ENCODE results near the gene MRTFA.

MRTFA gene

GRCh38 chr22:40410731-40411505 lies 225.6 kb downstream of the MRTFA start:
- no peak overlapping the region for H3K4me3 ChIP-seq (ENCODE audit: low read depth, low read length)
- DNase-seq (ENCODE audit: low read depth): no peak

GRCh38 chr22:40410272-40410671 lies 226.2 kb downstream of the MRTFA start:
- DNase-seq (ENCODE audit: low read depth): no peak
- H3K4me3 ChIP-seq (ENCODE audit: low read depth, low read length): no peak overlapping the region

GRCh38 chr22:40409613-40410113 lies 226.9 kb downstream of the MRTFA start:
- no peak overlapping the region for H3K4me3 ChIP-seq (ENCODE audit: low read depth, low read length)
- no peak for DNase-seq (ENCODE audit: low read depth)

GRCh38 chr22:40408718-40409612 lies 227.6 kb downstream of the MRTFA start:
- H3K4me3 ChIP-seq (ENCODE audit: low read depth, low read length): no peak overlapping the region
- no peak for DNase-seq (ENCODE audit: low read depth)

- no peak for DNase-seq (ENCODE audit: low read depth)
- no peak overlapping the region for H3K4me3 ChIP-seq (ENCODE audit: low read depth, low read length)
These were observed 228.4 kb downstream of the MRTFA start for GRCh38 chr22:40407831-40408717.

GRCh38 chr22:40407021-40407761 lies 229.3 kb downstream of the MRTFA start:
- H3K4me3 ChIP-seq (ENCODE audit: low read depth, low read length): no peak overlapping the region
- no peak for DNase-seq (ENCODE audit: low read depth)

GRCh38 chr22:40406063-40406890 lies 230.2 kb downstream of the MRTFA start:
- H3K4me3 ChIP-seq (ENCODE audit: low read depth, low read length): no peak overlapping the region
- DNase-seq (ENCODE audit: low read depth): no peak

GRCh38 chr22:40405178-40406062 lies 231.1 kb downstream of the MRTFA start:
- H3K4me3 ChIP-seq (ENCODE audit: low read depth, low read length): no peak overlapping the region
- no peak for DNase-seq (ENCODE audit: low read depth)

- DNase-seq (ENCODE audit: low read depth): no peak
These were observed 232.0 kb downstream of the MRTFA start for GRCh38 chr22:40404251-40405177.

GRCh38 chr22:40403651-40404050 lies 232.9 kb downstream of the MRTFA start:
- no peak overlapping the region for H3K4me3 ChIP-seq (ENCODE audit: low read depth, low read length)
- DNase-seq (ENCODE audit: low read depth): no peak

More at GRCh38 chr22:40404251-40405177, 232.0 kb downstream of the MRTFA start:
- no peak overlapping the region for H3K4me3 ChIP-seq (ENCODE audit: low read depth, low read length)

GRCh38 chr22:40403141-40403540 lies 233.4 kb downstream of the MRTFA start:
- H3K4me3 ChIP-seq (ENCODE audit: low read depth, low read length): no peak overlapping the region
- no peak for DNase-seq (ENCODE audit: low read depth)

- H3K4me3 ChIP-seq (ENCODE audit: low read depth, low read length): no peak overlapping the region
- no peak for DNase-seq (ENCODE audit: low read depth)
These were observed 234.5 kb downstream of the MRTFA start for GRCh38 chr22:40401981-40402406.

- H3K4me3 ChIP-seq (ENCODE audit: low read depth, low read length): no peak overlapping the region
- DNase-seq (ENCODE audit: low read depth): no peak
These were observed 235.0 kb downstream of the MRTFA start for GRCh38 chr22:40401532-40401931.

- H3K4me3 ChIP-seq (ENCODE audit: low read depth, low read length): no peak overlapping the region
- DNase-seq (ENCODE audit: low read depth): no peak
These were observed 236.4 kb downstream of the MRTFA start for GRCh38 chr22:40400159-40400558.

GRCh38 chr22:40399621-40400020 lies 236.9 kb downstream of the MRTFA start:
- DNase-seq (ENCODE audit: low read depth): no peak

GRCh38 chr22:40397396-40397795 lies 239.1 kb downstream of the MRTFA start:
- H3K4me3 ChIP-seq (ENCODE audit: low read depth, low read length): no peak overlapping the region
- no peak for DNase-seq (ENCODE audit: low read depth)

More at GRCh38 chr22:40399621-40400020, 236.9 kb downstream of the MRTFA start:
- H3K4me3 ChIP-seq (ENCODE audit: low read depth, low read length): no peak overlapping the region

Measured in skeletal muscle cell (primary cell).